ENCODE measurements around the gene CFAP45.

The CFAP45 gene

GRCh38 chr1:159941591-159942560 is 41.9 kb upstream of the CFAP45 start:
- Histone ChIP-seq H3K36me3 (ENCODE audit: control insufficient read depth, insufficient read depth, low read length) (peaks cover 3% of the 10 kb centered on the region), H3K27ac (ENCODE audit: low read depth, low read length, severe bottlenecking) (peak overlapping the region; percentile 17), H3K9me3 (ENCODE audit: control insufficient read depth, low read length) (no peaks in the 10 kb centered on the region), H3K4me3 (ENCODE audit: extremely low read depth, insufficient read depth, low read length, poor library complexity, severe bottlenecking) (no peak overlapping the region), H3K4me1 (ENCODE audit: control insufficient read depth, insufficient read depth, low read length, poor library complexity, severe bottlenecking) (peaks cover 23% of the 10 kb centered on the region)
- WGBS, 2 experiments (ENCODE audit: insufficient coverage in 2 of 2) = 69 to 84% methylated on average over 8 to 12 of the region's 15 CpGs

GRCh38 chr1:159941141-159941540 is 41.2 kb upstream of the CFAP45 start:
- peak overlapping the region; percentile 17 for H3K27ac ChIP-seq (ENCODE audit: low read depth, low read length, severe bottlenecking)
- no peak overlapping the region for H3K4me3 ChIP-seq (ENCODE audit: extremely low read depth, insufficient read depth, low read length, poor library complexity, severe bottlenecking)
- H3K4me1 ChIP-seq (ENCODE audit: control insufficient read depth, insufficient read depth, low read length, poor library complexity, severe bottlenecking) = peaks cover 24% of the 10 kb centered on the region
- peaks cover 3% of the 10 kb centered on the region for H3K36me3 ChIP-seq (ENCODE audit: control insufficient read depth, insufficient read depth, low read length)
- 44 to 47% methylated on average over 4 to 5 of the region's 5 CpGs for WGBS, 2 experiments (ENCODE audit: insufficient coverage in 2 of 2)
- H3K9me3 ChIP-seq (ENCODE audit: control insufficient read depth, low read length) = no peaks in the 10 kb centered on the region

GRCh38 chr1:159940006-159940620 is 40.1 kb upstream of the CFAP45 start:
- peaks cover 23% of the 10 kb centered on the region for H3K4me1 ChIP-seq (ENCODE audit: control insufficient read depth, insufficient read depth, low read length, poor library complexity, severe bottlenecking)
- no peak overlapping the region for H3K27ac ChIP-seq (ENCODE audit: low read depth, low read length, severe bottlenecking)
- no peaks in the 10 kb centered on the region for H3K9me3 ChIP-seq (ENCODE audit: control insufficient read depth, low read length)
- H3K4me3 ChIP-seq (ENCODE audit: extremely low read depth, insufficient read depth, low read length, poor library complexity, severe bottlenecking) = no peak overlapping the region
- H3K36me3 ChIP-seq (ENCODE audit: control insufficient read depth, insufficient read depth, low read length) = peaks cover 3% of the 10 kb centered on the region
- 93 to 96% methylated on average over 6 to 9 of the region's 11 CpGs for WGBS, 2 experiments (ENCODE audit: insufficient coverage in 2 of 2)

GRCh38 chr1:159939678-159940002 is 39.7 kb upstream of the CFAP45 start:
- Histone ChIP-seq H3K4me1 (ENCODE audit: control insufficient read depth, insufficient read depth, low read length, poor library complexity, severe bottlenecking) (peaks cover 18% of the 10 kb centered on the region), H3K4me3 (ENCODE audit: extremely low read depth, insufficient read depth, low read length, poor library complexity, severe bottlenecking) (no peak overlapping the region), H3K27ac (ENCODE audit: low read depth, low read length, severe bottlenecking) (no peak overlapping the region), H3K36me3 (ENCODE audit: control insufficient read depth, insufficient read depth, low read length) (peaks cover 3% of the 10 kb centered on the region), H3K9me3 (ENCODE audit: control insufficient read depth, low read length) (no peaks in the 10 kb centered on the region)
- WGBS, 2 experiments (ENCODE audit: insufficient coverage in 2 of 2) = 83% methylated on average over 1 of the region's 3 CpGs; no CpG with 5 or more reads in 1 of the 2 experiments

- Histone ChIP-seq H3K9me3 (ENCODE audit: control insufficient read depth, low read length) (no peaks in the 10 kb centered on the region), H3K4me1 (ENCODE audit: control insufficient read depth, insufficient read depth, low read length, poor library complexity, severe bottlenecking) (peaks cover 17% of the 10 kb centered on the region), H3K27ac (ENCODE audit: low read depth, low read length, severe bottlenecking) (no peak overlapping the region), H3K4me3 (ENCODE audit: extremely low read depth, insufficient read depth, low read length, poor library complexity, severe bottlenecking) (no peak overlapping the region), H3K36me3 (ENCODE audit: control insufficient read depth, insufficient read depth, low read length) (peaks cover 3% of the 10 kb centered on the region)
- 90 to 93% methylated on average over 2 to 4 of the region's 6 CpGs for WGBS, 2 experiments (ENCODE audit: insufficient coverage in 2 of 2)
Observed at GRCh38 chr1:159938905-159939677, 39.1 kb upstream of the CFAP45 start.

- Histone ChIP-seq H3K9me3 (ENCODE audit: control insufficient read depth, low read length) (no peaks in the 10 kb centered on the region), H3K36me3 (ENCODE audit: control insufficient read depth, insufficient read depth, low read length) (peaks cover 3% of the 10 kb centered on the region), H3K4me1 (ENCODE audit: control insufficient read depth, insufficient read depth, low read length, poor library complexity, severe bottlenecking) (peaks cover 17% of the 10 kb centered on the region), H3K4me3 (ENCODE audit: extremely low read depth, insufficient read depth, low read length, poor library complexity, severe bottlenecking) (no peak overlapping the region), H3K27ac (ENCODE audit: low read depth, low read length, severe bottlenecking) (no peak overlapping the region)
- 87 to 90% methylated on average over 6 of the region's 7 CpGs for WGBS, 2 experiments (ENCODE audit: insufficient coverage in 2 of 2)
Observed at GRCh38 chr1:159938211-159938852, 38.4 kb upstream of the CFAP45 start.

GRCh38 chr1:159937054-159937750 is 37.2 kb upstream of the CFAP45 start:
- H3K4me1 ChIP-seq (ENCODE audit: control insufficient read depth, insufficient read depth, low read length, poor library complexity, severe bottlenecking) = peaks cover 17% of the 10 kb centered on the region
- H3K9me3 ChIP-seq (ENCODE audit: control insufficient read depth, low read length) = no peaks in the 10 kb centered on the region
- WGBS, 2 experiments (ENCODE audit: insufficient coverage in 2 of 2) = 50 to 64% methylated on average over 3 to 4 of the region's 4 CpGs
- H3K4me3 ChIP-seq (ENCODE audit: extremely low read depth, insufficient read depth, low read length, poor library complexity, severe bottlenecking) = no peak overlapping the region
- H3K36me3 ChIP-seq (ENCODE audit: control insufficient read depth, insufficient read depth, low read length) = peaks cover 3% of the 10 kb centered on the region
- H3K27ac ChIP-seq (ENCODE audit: low read depth, low read length, severe bottlenecking) = no peak overlapping the region

GRCh38 chr1:159936273-159936904 is 36.4 kb upstream of the CFAP45 start:
- H3K4me1 ChIP-seq (ENCODE audit: control insufficient read depth, insufficient read depth, low read length, poor library complexity, severe bottlenecking) = peaks cover 13% of the 10 kb centered on the region
- no peaks in the 10 kb centered on the region for H3K9me3 ChIP-seq (ENCODE audit: control insufficient read depth, low read length)
- H3K36me3 ChIP-seq (ENCODE audit: control insufficient read depth, insufficient read depth, low read length) = peaks cover 3% of the 10 kb centered on the region
- H3K27ac ChIP-seq (ENCODE audit: low read depth, low read length, severe bottlenecking) = no peak overlapping the region
- no peak overlapping the region for H3K4me3 ChIP-seq (ENCODE audit: extremely low read depth, insufficient read depth, low read length, poor library complexity, severe bottlenecking)
- 43 to 45% methylated on average over 8 to 16 of the region's 16 CpGs for WGBS, 2 experiments (ENCODE audit: insufficient coverage in 2 of 2)

GRCh38 chr1:159935719-159936272 is 35.8 kb upstream of the CFAP45 start:
- Histone ChIP-seq H3K4me3 (ENCODE audit: extremely low read depth, insufficient read depth, low read length, poor library complexity, severe bottlenecking) (no peak overlapping the region), H3K4me1 (ENCODE audit: control insufficient read depth, insufficient read depth, low read length, poor library complexity, severe bottlenecking) (peaks cover 7% of the 10 kb centered on the region), H3K36me3 (ENCODE audit: control insufficient read depth, insufficient read depth, low read length) (peaks cover 3% of the 10 kb centered on the region), H3K9me3 (ENCODE audit: control insufficient read depth, low read length) (no peaks in the 10 kb centered on the region), H3K27ac (ENCODE audit: low read depth, low read length, severe bottlenecking) (no peak overlapping the region)
- 83 to 87% methylated on average over 3 to 4 of the region's 4 CpGs for WGBS, 2 experiments (ENCODE audit: insufficient coverage in 2 of 2)

Data from mesodermal cell (in vitro differentiated cells).